ENCODE results near the gene DDX6.

GRCh38 chr11:118752654-118753053 is 38.3 kb downstream of the DDX6 start:
- no peak for TF ChIP-seq CTCF (IDR thresholded peaks at IDR 0.05)
- TF ChIP-seq SMC3 (IDR thresholded peaks at IDR 0.05) = no peak
- no peak for TF ChIP-seq NR3C1 (IDR thresholded peaks at IDR 0.05)
